Fibroblast of gingiva (primary cell): ENCODE results near the gene DPYD.

Experiments used
- DNase-seq: peaks from one replicate; pipeline ENCODE4 v3.0.0-alpha.2; 2011; ENCODE audit warnings: low read depth

Gene DPYD

DNA sequence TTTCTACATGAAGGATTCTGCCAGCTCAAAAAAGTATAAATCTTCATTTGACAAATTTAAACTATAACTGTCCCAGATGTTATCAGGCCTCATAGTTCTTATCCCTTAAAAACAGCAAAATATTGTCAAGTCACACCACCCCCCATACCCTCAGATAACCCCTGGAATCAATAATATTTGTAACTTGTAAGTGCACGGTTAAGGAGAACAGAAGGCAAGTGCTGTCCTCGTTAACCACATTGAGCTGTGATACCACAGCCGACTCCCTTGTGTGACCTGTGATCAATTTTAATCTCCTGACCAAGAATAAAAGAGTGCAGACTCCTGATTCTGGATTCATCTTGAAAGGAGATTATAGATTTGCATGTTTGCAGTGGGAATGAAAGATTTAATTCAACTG, 310.7 kb downstream of the DPYD start:
- no peak for DNase-seq

DNA sequence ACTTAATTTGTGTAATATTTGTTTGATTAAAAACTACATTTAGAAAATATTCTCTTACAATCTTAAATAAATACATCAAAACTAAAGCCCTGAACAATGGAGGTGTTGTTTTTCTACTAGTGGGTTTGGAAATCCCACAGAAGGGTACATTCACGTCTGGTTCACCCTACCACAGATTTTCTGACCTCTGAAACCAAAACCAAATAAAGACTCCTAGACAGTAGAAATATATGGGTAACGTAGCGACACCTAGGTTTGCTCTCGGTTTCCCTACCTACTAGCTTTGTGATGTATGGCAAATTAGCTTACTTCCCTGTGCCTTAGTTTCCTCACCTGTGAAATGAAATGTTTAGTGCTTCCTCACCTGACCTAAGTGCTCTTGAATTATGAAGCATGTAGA, 312.6 kb downstream of the DPYD start:
- DNase-seq, result no peak

DNA sequence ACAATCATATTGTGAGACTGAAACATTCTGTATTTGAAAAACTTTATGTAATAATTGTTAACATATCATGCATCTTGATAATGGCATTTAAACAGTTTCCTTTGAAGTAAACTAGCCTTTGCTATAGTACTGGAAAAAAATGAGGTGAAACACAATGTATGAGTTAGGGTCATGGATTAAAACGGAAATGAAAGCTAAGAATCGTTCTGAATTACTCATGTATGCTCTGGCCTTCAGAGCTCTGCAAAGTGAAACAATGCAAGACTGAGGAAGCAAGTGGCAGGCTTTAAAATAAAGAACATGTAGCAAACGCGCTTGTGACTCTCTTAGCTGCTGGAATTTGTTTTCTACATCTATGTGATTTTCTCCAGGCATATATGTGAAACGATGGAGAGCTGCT, 317.1 kb downstream of the DPYD start:
- no peak for DNase-seq

DNA sequence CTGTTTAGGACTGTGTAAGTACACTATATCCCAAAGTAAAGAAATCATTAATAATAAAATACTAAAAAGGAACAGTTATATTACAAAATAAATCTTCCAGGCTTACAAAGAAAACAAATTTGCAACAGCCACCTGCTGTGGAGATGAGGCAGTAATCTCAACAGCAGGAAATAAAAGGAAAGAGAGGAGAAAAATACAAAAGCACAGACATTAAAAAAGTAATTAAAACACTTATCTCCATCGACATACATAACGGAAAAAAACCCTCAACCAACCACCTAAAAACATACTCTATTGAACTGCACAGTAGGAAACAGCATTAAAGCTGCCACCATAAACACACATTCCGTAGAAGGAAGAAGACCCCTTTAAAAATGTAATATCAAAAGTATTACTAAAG, 317.6 kb downstream of the DPYD start:
- DNase-seq, result no peak

DNA sequence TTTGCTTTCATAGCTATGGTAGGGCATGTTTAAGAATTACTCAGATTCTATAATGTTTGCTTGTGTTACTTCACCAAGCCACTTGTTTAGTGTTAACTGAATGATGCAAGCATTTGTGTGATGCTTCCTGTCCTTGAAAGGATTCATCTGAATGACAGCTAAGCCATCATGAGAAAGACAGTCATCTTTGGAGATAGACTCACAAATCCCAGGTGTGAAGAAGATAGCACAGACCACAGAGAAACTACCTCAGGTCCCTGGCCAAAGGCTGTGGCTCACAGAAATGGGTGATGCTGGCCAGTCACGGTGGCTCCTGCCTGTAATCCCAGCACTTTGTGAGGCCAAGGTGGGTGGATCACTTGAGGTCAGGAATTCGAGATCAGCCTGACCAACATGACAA, 321.4 kb downstream of the DPYD start:
- no peak for DNase-seq

DNA sequence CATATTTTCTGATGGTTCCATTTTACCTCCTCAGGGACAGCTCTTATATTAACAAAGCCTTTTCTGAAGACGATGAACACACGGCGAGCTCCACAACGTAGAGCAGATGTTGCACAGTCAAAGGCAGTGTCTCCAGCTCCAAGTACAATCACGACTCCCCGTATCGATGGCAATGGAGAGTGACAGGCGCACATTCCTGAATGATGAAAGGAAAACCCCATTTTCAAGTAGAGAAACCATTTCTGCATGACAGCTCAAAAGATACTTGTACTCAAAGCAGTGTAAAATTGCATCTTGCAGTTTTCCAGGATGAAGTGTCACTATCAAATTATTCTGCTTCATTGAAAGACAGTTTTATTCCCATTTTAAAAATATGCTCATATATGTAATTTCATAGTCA, 327.6 kb downstream of the DPYD start:
- DNase-seq, result no peak

DNA sequence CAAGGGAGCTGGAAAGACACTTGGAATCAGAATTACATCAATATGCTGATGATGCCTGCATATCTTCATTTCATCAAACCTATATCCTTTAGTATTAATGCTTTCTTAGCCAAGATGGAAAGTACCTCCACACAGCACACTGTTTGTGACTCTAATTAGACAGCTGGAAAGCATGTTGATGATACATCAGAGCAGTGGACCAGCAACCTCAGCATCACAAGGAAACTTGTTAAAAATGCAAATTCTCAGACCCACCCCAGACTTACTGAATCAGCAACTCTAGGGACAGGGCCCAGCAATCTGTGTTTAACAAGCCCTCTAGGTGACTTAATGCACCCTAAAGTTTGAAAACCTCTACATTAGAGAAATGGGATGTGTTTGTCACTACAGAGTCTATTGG, 332.1 kb downstream of the DPYD start:
- no peak for DNase-seq

DNA sequence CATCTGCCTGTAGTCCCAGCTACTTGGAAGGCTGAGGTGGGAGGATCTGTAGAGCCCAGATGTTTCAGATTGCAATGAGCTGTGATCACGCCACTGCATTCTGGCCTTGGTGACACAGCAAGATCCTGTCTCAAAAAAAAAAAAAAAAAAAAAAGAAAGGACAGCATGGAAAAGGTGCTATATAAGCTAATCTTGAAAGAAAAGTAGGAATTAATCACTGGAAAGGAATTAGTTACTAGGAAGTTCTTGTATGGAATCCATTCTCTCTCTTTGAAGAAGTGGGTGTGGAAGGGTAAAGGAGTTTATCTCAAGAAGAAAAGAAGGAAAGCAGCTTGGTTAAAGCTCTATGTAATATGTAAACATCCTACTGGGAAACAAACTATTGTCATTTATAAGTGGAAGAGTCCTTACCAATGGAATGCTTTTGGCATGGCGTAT, 339.2 kb downstream of the DPYD start:
- peak; percentile 12 for DNase-seq

DNA sequence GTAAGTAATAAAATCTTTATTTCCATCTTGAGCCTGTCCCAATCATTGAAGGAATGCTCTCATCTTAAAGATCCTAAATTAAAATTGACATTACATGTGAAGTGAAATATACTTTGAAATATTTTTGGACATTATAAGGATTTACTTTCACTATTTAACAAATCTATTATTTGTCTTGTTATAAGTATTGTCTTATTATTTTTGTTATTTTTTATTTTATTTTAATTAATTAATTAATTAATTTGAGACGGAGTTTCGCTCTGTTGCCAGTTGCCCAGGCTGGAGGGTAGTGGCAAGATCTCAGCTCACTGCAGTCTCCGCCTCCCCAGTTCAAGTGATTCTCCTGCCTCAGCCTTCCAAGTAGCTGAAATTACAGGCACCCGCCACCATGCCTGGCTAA, 343.2 kb downstream of the DPYD start:
- no peak for DNase-seq

DNA sequence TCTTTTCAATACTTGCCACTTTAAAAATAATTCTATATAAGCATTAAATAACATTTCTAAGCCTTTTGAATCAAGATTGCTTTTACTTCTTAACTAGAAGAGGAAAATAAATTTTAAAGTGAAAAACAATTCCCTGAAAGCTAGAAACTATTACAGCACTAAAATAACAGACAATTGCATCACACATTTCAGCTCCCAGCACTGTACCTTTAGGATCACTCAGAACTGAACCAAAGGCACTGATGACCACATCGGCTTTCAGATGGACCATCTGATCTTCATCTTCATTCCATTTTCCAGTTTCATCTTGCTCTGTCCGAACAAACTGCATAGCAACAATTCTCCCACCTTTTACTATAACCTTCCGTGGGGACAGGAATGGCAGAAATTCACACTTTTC, 347.3 kb downstream of the DPYD start:
- DNase-seq, result no peak

DNA sequence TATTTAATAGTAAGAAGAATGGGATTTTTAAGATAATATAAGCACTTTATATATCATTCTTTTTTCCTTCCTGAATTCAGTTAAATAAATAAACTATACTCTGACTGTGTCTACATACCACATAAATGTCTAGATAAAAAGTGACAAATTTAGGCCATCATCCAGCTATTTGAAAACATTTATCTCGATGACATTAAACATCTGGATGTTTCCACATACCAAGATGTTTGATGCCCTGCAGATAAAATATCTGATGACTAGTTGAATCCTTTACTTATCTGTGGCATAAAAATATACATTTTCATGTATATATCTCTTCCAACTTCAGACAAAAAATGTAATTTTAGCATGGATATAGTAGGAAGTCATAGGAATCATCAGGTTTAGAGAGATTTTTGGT, 348.3 kb downstream of the DPYD start:
- DNase-seq, result no peak

DNA sequence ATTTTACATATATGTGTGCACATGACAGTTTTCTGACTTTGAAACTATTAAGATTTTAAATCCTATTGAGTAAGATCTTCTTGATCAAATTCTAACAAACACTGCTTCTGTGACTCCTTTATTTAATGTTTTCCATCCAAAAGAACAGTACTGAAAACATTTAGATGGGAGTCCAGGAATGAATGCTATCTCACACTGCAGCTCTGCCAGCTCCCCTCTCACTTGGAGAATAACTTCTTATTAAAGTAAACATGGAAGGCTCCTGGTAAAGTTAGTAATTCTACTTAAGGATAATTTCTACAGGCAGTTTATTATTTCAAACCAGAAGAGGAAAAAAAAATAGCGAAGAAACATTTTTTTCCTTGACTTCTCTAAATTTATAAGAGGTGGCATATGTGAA, 349.1 kb downstream of the DPYD start:
- DNase-seq, result no peak

DNA sequence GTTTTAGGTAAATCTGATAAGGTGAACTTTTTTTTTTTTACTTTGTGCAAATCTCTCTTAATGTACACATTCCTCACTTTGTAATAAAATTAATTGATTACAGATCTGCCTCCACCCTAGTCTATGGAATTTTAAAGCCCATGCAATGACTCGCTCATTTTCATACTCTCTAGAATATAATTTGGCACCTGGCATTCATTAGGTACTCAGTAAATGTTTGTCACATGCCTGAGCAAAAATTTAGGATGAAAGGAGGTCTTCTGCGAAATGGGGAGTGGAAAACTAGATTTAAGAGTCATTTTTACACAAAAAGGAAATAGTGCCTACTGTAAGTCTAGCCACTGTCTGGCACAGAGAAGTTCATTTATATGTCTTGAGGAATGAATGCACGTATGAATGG, 350.1 kb downstream of the DPYD start:
- no peak for DNase-seq

DNA sequence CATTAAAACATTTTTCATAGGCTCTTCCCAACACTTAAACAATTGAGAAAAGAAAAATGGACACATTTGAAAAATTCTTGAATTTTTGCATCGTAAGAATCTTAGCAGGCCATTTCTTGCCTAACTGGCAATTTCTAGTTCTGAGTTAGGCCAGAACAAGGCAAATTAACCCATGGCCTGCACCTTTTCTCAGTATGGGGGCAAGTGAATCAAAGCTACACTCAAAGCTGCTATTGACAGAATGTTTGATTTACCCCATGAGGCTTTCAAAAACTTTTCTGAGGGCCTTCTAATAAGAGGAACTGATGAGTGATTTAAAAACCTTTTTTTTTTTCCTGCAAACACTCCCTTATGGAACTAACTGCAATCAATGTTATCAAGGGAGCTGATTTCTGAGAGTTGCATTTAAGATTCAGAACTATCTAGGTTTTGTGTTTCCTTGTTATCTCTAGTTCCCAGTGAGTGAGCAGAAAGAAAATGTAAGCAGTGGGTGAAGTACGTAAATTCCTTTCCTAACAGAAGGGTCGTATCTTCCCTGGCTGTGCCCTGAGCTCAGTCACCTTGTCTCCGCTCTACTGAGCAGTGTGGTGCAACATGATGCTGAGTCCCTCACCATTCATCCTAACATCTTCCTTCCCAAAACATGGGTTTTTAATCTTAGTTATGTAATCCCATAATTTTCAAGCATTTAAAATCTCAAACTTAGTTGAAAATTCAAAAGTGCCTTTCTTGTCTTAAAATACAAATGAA, 353.7 kb downstream of the DPYD start:
- DNase-seq, result no peak

DNA sequence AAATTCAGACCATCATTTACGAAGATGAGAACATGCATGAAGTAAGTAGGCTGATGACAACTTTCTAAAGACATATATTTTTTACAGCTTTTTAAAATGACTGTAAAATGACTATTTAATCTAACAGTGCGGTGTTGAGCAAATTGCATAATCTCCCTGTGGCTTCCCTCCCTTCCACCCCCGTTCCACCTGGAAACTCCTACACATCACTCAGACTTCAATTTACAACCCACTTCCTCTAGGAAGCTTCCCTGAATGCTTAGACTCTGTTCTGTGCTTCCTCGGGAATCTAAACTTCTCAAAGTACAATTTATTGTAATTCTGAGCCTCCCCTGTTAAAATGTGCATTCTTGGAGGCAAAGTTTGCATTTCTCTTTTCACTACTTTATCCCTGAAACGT, 354.9 kb downstream of the DPYD start:
- no peak for DNase-seq

DNA sequence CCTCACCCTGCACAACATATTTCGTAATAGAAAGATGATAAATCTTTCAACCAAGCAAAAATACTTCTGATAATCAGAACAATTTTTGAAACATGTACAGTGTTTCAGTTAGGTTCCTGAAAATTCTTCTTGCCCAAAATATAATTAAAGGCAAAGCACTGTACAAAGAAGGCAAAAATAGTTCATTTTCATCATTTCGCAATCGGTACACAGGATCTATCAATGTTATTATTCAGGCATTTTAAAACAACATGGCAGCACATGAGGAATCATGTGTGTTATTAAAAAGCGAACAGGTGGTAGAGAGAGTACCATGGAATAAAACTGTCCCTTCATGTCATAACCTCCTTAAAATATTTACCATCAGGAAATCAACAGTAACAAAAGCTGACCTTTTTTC, 356.9 kb downstream of the DPYD start:
- DNase-seq, result no peak

DNA sequence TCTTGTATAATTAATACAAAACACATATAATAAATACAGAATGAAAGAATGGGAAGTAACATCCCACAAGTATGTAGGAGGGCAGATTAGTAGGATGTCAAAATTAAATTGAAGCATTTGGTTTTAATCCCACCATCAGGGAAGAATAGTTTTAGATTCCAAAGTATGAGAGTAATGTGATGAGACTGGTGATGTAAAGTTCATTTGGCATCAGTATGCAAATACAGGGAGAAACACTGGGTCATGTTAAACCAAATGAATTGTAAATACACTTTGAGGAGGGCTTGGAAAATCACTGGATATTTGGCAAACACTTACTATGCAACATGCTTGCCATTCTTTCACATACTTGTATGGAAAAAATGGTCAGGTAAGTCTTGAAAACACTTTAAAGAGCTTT, 358.8 kb downstream of the DPYD start:
- DNase-seq, result peak; percentile 60

DNA sequence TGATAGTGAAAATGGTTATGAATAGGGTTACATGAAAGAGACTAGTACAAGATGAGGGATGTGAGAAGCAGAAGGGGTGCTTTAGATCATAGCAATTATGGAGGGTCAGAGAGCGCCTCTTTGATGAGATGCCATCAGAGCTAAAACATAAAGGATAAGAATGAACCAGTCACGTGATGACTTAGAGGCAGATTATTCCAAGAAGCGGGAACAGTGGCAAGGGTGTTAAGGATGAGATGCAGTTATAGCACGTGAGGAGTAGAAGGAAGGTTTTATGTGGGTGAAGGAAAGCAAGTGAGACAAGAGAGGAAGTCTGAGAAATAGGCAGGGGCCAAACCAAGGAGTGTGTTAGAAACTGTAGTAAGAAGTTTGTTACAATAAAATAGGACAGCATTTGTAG, 360.1 kb downstream of the DPYD start:
- DNase-seq, result no peak

DNA sequence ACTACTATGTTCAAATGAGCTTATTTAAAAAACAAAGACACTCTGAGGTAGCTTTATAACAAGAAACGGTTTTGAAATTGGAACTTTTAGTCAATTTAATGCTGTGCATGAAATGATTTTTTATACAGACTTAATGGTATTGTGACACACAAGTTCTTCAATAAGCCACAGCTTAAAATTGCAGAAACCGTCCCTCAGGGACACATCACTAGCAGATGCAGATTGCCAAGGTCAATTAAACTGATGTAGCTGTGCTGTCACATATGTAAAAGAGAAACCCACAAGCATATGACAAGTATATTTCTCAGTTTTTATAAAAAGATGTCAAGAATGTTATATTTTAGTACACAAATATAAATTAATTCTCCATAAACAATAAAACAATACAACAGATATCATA, 366.9 kb downstream of the DPYD start:
- DNase-seq, result peak; percentile 19

DNA sequence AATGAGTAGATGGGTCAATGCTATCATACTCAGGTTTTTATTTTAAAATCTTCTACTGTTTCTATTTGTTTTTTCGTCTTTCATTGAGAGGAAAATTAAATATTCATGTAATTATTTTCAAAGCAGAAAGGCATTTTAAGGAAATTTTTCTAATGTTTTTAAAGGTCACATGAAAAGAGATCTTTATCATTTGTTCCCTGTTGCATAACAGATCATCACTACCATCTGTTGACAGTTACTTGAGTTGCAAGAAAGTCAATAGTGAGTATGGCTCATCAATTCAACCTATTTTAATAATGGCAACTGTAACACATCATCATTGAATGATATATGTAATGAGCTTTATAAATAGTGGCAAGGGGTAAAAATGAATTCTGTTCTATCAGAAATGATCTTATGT, 369.7 kb downstream of the DPYD start:
- peak; percentile 20 for DNase-seq

DNA sequence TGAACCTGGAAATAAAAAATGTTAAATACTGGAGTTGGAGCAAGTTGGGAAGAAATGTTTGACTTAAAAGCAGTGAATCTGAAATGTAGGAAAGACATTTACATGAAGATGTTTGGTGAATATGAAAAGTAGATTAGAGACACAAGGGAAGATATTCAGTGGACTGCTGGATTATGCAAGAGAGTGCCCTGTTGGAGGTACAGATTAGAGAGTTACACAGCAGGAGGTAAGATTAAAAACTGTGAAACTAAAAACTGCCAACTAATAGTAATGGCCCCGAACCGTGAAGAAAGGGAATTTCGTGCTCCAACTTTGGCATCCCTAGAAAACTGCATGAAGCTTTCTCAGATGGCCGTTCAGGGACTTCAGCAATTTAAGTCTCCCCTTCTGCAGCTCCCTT, 375.4 kb downstream of the DPYD start:
- no peak for DNase-seq

DNA sequence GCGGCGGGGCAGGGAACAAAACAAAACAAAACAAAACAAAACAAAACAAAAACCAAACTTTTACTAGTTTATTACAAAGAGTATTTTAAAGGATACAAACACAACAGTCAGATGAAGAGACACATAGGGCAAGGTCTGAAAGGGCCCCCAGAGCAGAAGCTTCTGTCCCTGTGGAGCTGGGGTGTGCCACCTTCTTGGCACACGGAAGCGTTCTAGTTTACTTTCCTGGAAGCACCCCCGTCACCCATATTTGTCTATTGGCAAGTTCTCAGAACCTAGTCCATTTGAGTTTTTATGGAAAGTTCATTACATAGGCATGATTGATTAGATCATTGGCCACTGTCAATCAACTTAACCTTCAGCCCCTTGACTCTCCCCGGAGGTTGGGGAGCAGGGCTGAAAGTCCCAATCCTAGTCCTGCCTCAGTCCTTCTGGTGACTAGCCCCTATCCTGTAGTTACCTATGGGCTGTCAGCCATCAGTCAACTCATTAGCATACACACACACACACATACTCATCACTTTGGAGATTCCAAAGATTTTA, 380.4 kb downstream of the DPYD start:
- DNase-seq, result no peak

DNA sequence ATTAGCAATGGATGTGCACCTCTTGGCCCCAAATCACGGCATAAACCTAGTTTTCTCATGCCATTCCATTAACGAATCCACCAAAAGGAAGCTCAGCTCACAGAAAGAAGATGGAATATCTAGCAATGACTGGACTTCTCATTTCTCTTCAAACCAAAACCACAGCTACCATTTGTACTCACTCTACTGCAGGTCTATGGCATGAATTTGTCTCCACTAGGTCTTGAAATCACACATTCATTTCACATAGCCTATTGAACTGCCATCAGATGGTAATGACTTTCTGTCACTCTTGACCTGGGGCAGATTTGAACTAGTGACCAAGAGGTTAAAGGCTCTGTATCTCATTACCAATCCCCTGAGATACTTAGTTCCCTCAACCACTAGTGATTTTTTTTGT, 382.7 kb downstream of the DPYD start:
- DNase-seq, result no peak

DNA sequence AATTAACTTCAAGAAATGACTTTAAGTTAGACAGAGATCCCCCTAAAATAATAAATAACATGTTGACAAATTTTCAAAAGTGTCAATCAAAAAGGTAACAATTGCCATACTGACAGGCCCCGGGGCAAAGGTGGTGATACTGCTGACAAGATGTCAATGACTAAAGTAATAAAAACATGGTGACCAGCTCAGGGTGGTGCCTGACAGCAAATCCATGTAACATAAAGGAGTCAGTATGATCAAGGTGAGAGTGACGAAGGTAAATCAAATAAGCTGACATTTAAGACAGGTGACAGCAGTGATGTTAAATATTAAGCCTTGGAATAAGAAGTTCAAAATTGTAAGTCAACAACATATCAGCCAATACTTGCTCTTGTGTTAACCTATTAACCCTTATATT, 387.5 kb downstream of the DPYD start:
- DNase-seq, result no peak
